HEK293 (cell line): ENCODE measurements around the gene IL1RAPL1.

Experiments used
- CTCF ChIA-PET: fragments of 350-600 bp; formaldehyde crosslinking; extraction: SDS; loops from one replicate; lab custom pipeline; 2021; ENCODE audit warnings: antibody characterized with exemption; lab: Yijun Ruan, JAX
- POLR2A ChIA-PET: fragments of 300-600 bp; formaldehyde crosslinking; extraction: SDS; loops from one replicate; lab custom pipeline; 2020; ENCODE audit warnings: antibody characterized with exemption, inconsistent platforms; lab: Yijun Ruan, JAX
- H3K27ac ChIP-seq: fragments of 200-500 bp; sonication (Bioruptor generic); 2 replicates; pipeline ENCODE4 v1.5.1; 2014; ENCODE audit warnings: low read depth, low read length, control low read depth, inconsistent platforms; ENCODE audit errors: extremely low read depth
- H3K36me3 ChIP-seq, 2 experiments: fragments of 200-500 bp in 1 of 2; sonication (Bioruptor generic) in 1 of 2; 1 replicate in 1 of 2; 2 replicates in 1 of 2; pipeline ENCODE4 v1.5.1; 2014 to 2017; ENCODE audit warnings: inconsistent platforms in 2 of 2, low read length in 2 of 2; ENCODE audit not compliant: control insufficient read depth in 2 of 2, insufficient read depth in 1 of 2
- H3K4me1 ChIP-seq: fragments of 200-500 bp; sonication (Bioruptor generic); 2 replicates; pipeline ENCODE4 v1.5.1; 2014; ENCODE audit warnings: mild to moderate bottlenecking, low read length, inconsistent platforms; ENCODE audit not compliant: control insufficient read depth, insufficient read depth
- H3K4me3 ChIP-seq: 2 replicates; pipeline ENCODE4 v1.5.1; 2011; ENCODE audit warnings: low read depth, mild to moderate bottlenecking, control low read depth, low read length, moderate library complexity
- H3K9me3 ChIP-seq: fragments of 200-500 bp; sonication (Bioruptor generic); 2 replicates; pipeline ENCODE4 v1.5.1; 2014; ENCODE audit warnings: low read depth, low read length, inconsistent platforms; ENCODE audit not compliant: control insufficient read depth, insufficient read depth
- BCL11A ChIP-seq: fragments of 450-650 bp; formaldehyde crosslinking; IDR thresholded peaks from 2 replicates; pipeline ENCODE4 v1.5.1; 2016; ENCODE audit warnings: low read depth, missing biosample characterization, missing genetic modification characterization
- FEZF1 ChIP-seq: fragments of 450-650 bp; formaldehyde crosslinking; IDR thresholded peaks from 2 replicates; pipeline ENCODE4 v1.5.1; 2016; ENCODE audit warnings: missing biosample characterization, missing genetic modification characterization
- KLF9 ChIP-seq: fragments of 450-650 bp; formaldehyde crosslinking; IDR thresholded peaks from 2 replicates; pipeline ENCODE4 v1.5.1; 2016; ENCODE audit warnings: missing biosample characterization, missing genetic modification characterization, low read depth
- RBAK ChIP-seq: fragments of 450-650 bp; formaldehyde crosslinking; IDR thresholded peaks from 2 replicates; pipeline ENCODE4 v1.5.1; 2016; ENCODE audit warnings: missing biosample characterization, missing genetic modification characterization
- SCRT1 ChIP-seq: fragments of 450-650 bp; formaldehyde crosslinking; IDR thresholded peaks from 2 replicates; pipeline ENCODE4 v1.5.1; 2016; ENCODE audit warnings: missing biosample characterization, missing genetic modification characterization, borderline replicate concordance
- SETDB1 ChIP-seq: IDR thresholded peaks from one replicate; pipeline ENCODE4 v1.6.1; 2017; ENCODE audit warnings: mild to moderate bottlenecking, low read length, moderate library complexity, mixed read lengths; ENCODE audit not compliant: insufficient read length
- TCF7L2 ChIP-seq: IDR thresholded peaks from 2 replicates; pipeline ENCODE4 v1.6.1; 2011; ENCODE audit warnings: low read depth, mild to moderate bottlenecking, inconsistent platforms, low read length, moderate library complexity, borderline replicate concordance
- ZBTB7A ChIP-seq: fragments of 450-650 bp; formaldehyde crosslinking; IDR thresholded peaks from 2 replicates; pipeline ENCODE4 v1.5.1; 2016; ENCODE audit warnings: low read depth, missing biosample characterization, missing genetic modification characterization
- ZNF10 ChIP-seq: fragments of 450-650 bp; formaldehyde crosslinking; IDR thresholded peaks from 2 replicates; pipeline ENCODE4 v1.5.1; 2017; ENCODE audit warnings: missing biosample characterization, missing genetic modification characterization
- ZNF114 ChIP-seq: fragments of 450-650 bp; formaldehyde crosslinking; IDR thresholded peaks from 2 replicates; pipeline ENCODE4 v1.5.0; 2017; ENCODE audit warnings: missing biosample characterization, missing genetic modification characterization
- ZNF133 ChIP-seq: fragments of 450-650 bp; formaldehyde crosslinking; IDR thresholded peaks from 2 replicates; pipeline ENCODE4 v1.5.1; 2016; ENCODE audit warnings: missing biosample characterization, missing genetic modification characterization
- ZNF155 ChIP-seq: fragments of 450-650 bp; formaldehyde crosslinking; IDR thresholded peaks from 2 replicates; pipeline ENCODE4 v1.5.1; 2016; ENCODE audit warnings: missing biosample characterization, missing genetic modification characterization
- ZNF175 ChIP-seq: fragments of 450-650 bp; formaldehyde crosslinking; IDR thresholded peaks from 2 replicates; pipeline ENCODE4 v1.5.1; 2016; ENCODE audit warnings: missing biosample characterization, missing genetic modification characterization
- ZNF221 ChIP-seq: fragments of 450-650 bp; formaldehyde crosslinking; IDR thresholded peaks from 2 replicates; pipeline ENCODE4 v1.5.1; 2017; ENCODE audit warnings: missing biosample characterization, missing genetic modification characterization, borderline replicate concordance
- ZNF311 ChIP-seq: fragments of 450-650 bp; formaldehyde crosslinking; IDR thresholded peaks from 2 replicates; pipeline ENCODE4 v1.5.1; 2017; ENCODE audit warnings: missing biosample characterization, missing genetic modification characterization, borderline replicate concordance
- ZNF324 ChIP-seq: fragments of 450-650 bp; formaldehyde crosslinking; IDR thresholded peaks from 2 replicates; pipeline ENCODE4 v1.5.1; 2016; ENCODE audit warnings: missing biosample characterization, missing genetic modification characterization
- ZNF544 ChIP-seq: fragments of 450-650 bp; formaldehyde crosslinking; IDR thresholded peaks from 2 replicates; pipeline ENCODE4 v1.5.0; 2017; ENCODE audit warnings: missing biosample characterization, missing genetic modification characterization
- ZNF561 ChIP-seq: fragments of 450-650 bp; IDR thresholded peaks from 2 replicates; pipeline ENCODE4 v1.5.1; 2018; ENCODE audit warnings: missing biosample characterization, missing genetic modification characterization, borderline replicate concordance
- ZNF621 ChIP-seq: fragments of 450-650 bp; formaldehyde crosslinking; IDR thresholded peaks from 2 replicates; pipeline ENCODE4 v1.5.1; 2017; ENCODE audit warnings: missing biosample characterization, missing genetic modification characterization
- ZNF654 ChIP-seq: fragments of 450-650 bp; formaldehyde crosslinking; IDR thresholded peaks from 2 replicates; pipeline ENCODE4 v1.5.1; 2016; ENCODE audit warnings: low read depth, missing biosample characterization, missing genetic modification characterization
- ZNF785 ChIP-seq: fragments of 450-650 bp; formaldehyde crosslinking; IDR thresholded peaks from 2 replicates; pipeline ENCODE4 v1.5.1; 2016; ENCODE audit warnings: missing biosample characterization, missing genetic modification characterization
- ZNF791 ChIP-seq: fragments of 450-650 bp; formaldehyde crosslinking; IDR thresholded peaks from 2 replicates; pipeline ENCODE4 v1.5.1; 2016; ENCODE audit warnings: missing biosample characterization, missing genetic modification characterization
- ZSCAN30 ChIP-seq: fragments of 450-650 bp; IDR thresholded peaks from 2 replicates; pipeline ENCODE4 v1.5.1; 2018; ENCODE audit warnings: missing biosample characterization, mild to moderate bottlenecking, missing genetic modification characterization, moderate library complexity
- TF ChIP-seq, protein P1 (sequence below): fragments of 450-650 bp; formaldehyde crosslinking; IDR thresholded peaks from 2 replicates; pipeline ENCODE4 v1.5.1; 2016; ENCODE audit warnings: missing biosample characterization, missing genetic modification characterization
- TF ChIP-seq, protein P2 (sequence below): fragments of 450-650 bp; formaldehyde crosslinking; IDR thresholded peaks from 2 replicates; pipeline ENCODE4 v1.5.1; 2017; ENCODE audit warnings: missing biosample characterization, mild to moderate bottlenecking, missing genetic modification characterization, moderate library complexity
- TF ChIP-seq, protein P3 (sequence below): fragments of 450-650 bp; IDR thresholded peaks from 2 replicates; pipeline ENCODE4 v1.5.1; 2018; ENCODE audit warnings: missing biosample characterization, missing genetic modification characterization
- TF ChIP-seq, protein P4 (sequence below): sonication (generic); formaldehyde crosslinking; IDR thresholded peaks from 2 replicates; pipeline ENCODE4 v1.8.1; 2022; ENCODE audit warnings: mild to moderate bottlenecking, moderate library complexity, missing genetic modification reagents

IL1RAPL1 gene

DNA sequence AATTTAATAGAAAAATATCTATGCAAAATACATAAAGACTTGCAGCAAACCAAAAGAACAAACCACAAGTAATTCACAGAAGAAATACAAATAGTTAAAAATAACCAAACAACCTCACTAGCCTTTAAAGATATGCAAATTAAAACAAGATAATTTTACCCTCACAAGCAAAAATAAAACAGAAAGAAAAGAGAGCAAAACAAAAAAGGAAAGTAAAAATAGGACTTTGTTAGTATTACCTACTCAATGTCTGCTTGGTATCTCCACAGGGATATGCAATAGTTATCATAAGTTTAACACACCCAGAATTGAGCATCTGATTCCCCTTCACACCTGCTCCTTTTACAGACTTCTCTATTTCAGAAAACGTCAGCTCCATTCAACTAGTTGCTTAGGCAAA is 890.6 kb downstream of the IL1RAPL1 start:
- Histone ChIP-seq H3K9me3 (no peaks in the 10 kb centered on the region), H3K27ac (no peak overlapping the region), H3K36me3 (no peaks in the 10 kb centered on the region), H3K4me3 (no peak overlapping the region), H3K4me1 (no peaks in the 10 kb centered on the region)
- CTCF ChIA-PET: interaction anchor here (0.6 to 2.5 kb wide), 8 partner anchors 9 to 81 kb away, joined by 3 to 15 read pairs (median 4); no protein-coding TSS in a partner anchor
- POLR2A ChIA-PET: no interaction called here
- TF ChIP-seq, protein P1, sequence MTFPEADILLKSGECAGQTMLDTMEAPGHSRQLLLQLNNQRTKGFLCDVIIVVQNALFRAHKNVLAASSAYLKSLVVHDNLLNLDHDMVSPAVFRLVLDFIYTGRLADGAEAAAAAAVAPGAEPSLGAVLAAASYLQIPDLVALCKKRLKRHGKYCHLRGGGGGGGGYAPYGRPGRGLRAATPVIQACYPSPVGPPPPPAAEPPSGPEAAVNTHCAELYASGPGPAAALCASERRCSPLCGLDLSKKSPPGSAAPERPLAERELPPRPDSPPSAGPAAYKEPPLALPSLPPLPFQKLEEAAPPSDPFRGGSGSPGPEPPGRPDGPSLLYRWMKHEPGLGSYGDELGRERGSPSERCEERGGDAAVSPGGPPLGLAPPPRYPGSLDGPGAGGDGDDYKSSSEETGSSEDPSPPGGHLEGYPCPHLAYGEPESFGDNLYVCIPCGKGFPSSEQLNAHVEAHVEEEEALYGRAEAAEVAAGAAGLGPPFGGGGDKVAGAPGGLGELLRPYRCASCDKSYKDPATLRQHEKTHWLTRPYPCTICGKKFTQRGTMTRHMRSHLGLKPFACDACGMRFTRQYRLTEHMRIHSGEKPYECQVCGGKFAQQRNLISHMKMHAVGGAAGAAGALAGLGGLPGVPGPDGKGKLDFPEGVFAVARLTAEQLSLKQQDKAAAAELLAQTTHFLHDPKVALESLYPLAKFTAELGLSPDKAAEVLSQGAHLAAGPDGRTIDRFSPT: no peak
- TF ChIP-seq, protein P2, sequence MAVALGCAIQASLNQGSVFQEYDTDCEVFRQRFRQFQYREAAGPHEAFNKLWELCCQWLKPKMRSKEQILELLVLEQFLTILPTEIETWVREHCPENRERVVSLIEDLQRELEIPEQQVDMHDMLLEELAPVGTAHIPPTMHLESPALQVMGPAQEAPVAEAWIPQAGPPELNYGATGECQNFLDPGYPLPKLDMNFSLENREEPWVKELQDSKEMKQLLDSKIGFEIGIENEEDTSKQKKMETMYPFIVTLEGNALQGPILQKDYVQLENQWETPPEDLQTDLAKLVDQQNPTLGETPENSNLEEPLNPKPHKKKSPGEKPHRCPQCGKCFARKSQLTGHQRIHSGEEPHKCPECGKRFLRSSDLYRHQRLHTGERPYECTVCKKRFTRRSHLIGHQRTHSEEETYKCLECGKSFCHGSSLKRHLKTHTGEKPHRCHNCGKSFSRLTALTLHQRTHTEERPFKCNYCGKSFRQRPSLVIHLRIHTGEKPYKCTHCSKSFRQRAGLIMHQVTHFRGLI: no peak
- TF ChIP-seq, protein P3, sequence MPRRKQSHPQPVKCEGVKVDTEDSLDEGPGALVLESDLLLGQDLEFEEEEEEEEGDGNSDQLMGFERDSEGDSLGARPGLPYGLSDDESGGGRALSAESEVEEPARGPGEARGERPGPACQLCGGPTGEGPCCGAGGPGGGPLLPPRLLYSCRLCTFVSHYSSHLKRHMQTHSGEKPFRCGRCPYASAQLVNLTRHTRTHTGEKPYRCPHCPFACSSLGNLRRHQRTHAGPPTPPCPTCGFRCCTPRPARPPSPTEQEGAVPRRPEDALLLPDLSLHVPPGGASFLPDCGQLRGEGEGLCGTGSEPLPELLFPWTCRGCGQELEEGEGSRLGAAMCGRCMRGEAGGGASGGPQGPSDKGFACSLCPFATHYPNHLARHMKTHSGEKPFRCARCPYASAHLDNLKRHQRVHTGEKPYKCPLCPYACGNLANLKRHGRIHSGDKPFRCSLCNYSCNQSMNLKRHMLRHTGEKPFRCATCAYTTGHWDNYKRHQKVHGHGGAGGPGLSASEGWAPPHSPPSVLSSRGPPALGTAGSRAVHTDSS: no peak
- TF ChIP-seq, protein P4, sequence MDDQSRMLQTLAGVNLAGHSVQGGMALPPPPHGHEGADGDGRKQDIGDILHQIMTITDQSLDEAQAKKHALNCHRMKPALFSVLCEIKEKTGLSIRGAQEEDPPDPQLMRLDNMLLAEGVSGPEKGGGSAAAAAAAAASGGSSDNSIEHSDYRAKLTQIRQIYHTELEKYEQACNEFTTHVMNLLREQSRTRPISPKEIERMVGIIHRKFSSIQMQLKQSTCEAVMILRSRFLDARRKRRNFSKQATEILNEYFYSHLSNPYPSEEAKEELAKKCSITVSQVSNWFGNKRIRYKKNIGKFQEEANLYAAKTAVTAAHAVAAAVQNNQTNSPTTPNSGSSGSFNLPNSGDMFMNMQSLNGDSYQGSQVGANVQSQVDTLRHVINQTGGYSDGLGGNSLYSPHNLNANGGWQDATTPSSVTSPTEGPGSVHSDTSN (CRISPR knock-in tag): no peak
- TF ChIP-seq ZNF114: no peak
- TF ChIP-seq ZNF221 (tag by site-specific recombination): no peak
- TF ChIP-seq ZBTB7A: no peak
- TF ChIP-seq ZNF621 (tag by site-specific recombination): no peak
- no peak for TF ChIP-seq ZNF791 (tag by site-specific recombination)
- TF ChIP-seq ZNF785 (tag by site-specific recombination): no peak
- no peak for TF ChIP-seq ZNF155 (tag by site-specific recombination)
- TF ChIP-seq ZNF175: no peak
- no peak for TF ChIP-seq KLF9 (tag by site-specific recombination)

DNA sequence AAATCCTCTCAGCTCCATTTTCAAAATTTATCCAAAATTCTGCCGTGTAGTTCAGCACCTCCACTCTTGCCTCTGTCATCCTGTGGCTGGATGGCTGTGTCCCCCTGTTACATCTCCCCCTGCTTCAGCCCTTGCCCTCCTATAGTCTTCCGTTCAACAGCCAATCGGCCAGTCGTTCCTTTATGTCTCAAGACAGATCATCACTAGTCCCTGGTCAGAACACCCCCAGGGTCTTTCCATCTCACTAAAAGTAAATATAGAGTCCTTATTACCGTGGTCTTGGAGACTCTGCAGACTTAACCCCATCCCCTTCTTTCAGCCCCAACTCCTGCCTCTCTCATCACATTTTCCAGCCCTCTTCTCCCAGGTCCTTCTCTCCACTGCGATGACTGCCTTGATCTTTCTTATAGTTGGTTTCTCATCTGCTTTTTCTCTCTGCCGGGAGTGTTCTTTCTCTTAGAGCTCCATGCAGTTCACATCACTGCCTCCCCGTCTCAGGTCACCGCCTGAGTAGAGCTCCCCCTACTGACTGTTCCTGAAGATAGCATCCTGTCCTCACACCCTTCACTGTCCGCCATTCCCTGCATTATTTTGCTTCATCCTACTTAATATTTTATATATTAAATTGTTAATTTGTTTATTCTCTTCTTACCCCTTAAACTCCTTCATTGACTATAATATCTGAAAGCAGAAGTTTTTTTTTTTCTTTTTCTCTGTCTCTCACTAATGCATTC is 891.3 kb downstream of the IL1RAPL1 start:
- H3K4me1 ChIP-seq: no peaks in the 10 kb centered on the region
- ChIA-PET CTCF (interaction anchor here (0.5 to 2.5 kb wide), 20 partner anchors 9 to 977 kb away, joined by 3 to 15 read pairs (median 4); no protein-coding TSS in a partner anchor), POLR2A (no interaction called here)
- no peaks in the 10 kb centered on the region for H3K36me3 ChIP-seq
- no peak overlapping the region for H3K4me3 ChIP-seq
- no peaks in the 10 kb centered on the region for H3K9me3 ChIP-seq
- H3K27ac ChIP-seq: no peak overlapping the region
- no peak for TF ChIP-seq ZNF791 (tag by site-specific recombination)
- no peak for TF ChIP-seq KLF9 (tag by site-specific recombination)
- TF ChIP-seq ZNF654 (tag by site-specific recombination): peak; percentile 30

DNA sequence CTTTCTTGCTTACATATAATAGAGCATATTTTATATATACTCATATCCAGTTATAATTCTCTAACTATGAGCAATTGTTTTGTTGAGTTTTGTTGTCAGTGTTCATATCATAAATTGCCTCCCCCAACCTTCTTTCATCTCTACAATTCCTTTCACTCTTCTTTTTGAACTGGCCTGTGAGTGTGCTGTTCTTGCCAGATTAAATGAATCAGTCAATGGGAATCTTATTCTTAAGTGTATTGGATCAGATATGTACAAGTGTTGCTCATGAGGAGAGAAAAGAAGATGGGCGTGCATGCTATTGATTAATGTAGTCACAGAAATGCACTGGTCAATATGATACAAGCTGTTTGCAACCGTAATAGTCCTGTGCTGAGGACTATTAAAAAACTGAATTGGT is 900.0 kb downstream of the IL1RAPL1 start:
- Histone ChIP-seq H3K4me3 (no peak overlapping the region), H3K36me3 (no peaks in the 10 kb centered on the region), H3K4me1 (no peaks in the 10 kb centered on the region), H3K27ac (no peak overlapping the region), H3K9me3 (no peaks in the 10 kb centered on the region)
- CTCF ChIA-PET: interaction anchor here (2.4 kb wide), 1 partner anchor 9 kb away, joined by 15 read pairs; no protein-coding TSS in a partner anchor
- POLR2A ChIA-PET: no interaction called here
- no peak for TF ChIP-seq ZNF311
- TF ChIP-seq RBAK: no peak
- no peak for TF ChIP-seq SETDB1
- TF ChIP-seq ZNF10: no peak
- no peak for TF ChIP-seq BCL11A (tag by site-specific recombination)
- TF ChIP-seq ZSCAN30 (tag by site-specific recombination): no peak
- TF ChIP-seq ZNF324: no peak
- no peak for TF ChIP-seq ZNF561 (tag by site-specific recombination)
- no peak for TF ChIP-seq ZNF133 (tag by site-specific recombination)
- no peak for TF ChIP-seq TCF7L2
- no peak for TF ChIP-seq SCRT1 (tag by site-specific recombination)
- TF ChIP-seq FEZF1: no peak
- TF ChIP-seq ZNF544 (tag by site-specific recombination): no peak
